ENCODE measurements around the gene ATP6AP1. TPM values are rescaled to one million over a fixed set of nuclear protein-coding genes. Genes with fewer than 3 reads are reported as not detected.

The ATP6AP1 gene
- total and polyA plus RNA-seq, 2 donors (not counting 3 experiments of a cell fraction or from before 2014, with no cell fraction given), result 145 to 322 TPM

DNA sequence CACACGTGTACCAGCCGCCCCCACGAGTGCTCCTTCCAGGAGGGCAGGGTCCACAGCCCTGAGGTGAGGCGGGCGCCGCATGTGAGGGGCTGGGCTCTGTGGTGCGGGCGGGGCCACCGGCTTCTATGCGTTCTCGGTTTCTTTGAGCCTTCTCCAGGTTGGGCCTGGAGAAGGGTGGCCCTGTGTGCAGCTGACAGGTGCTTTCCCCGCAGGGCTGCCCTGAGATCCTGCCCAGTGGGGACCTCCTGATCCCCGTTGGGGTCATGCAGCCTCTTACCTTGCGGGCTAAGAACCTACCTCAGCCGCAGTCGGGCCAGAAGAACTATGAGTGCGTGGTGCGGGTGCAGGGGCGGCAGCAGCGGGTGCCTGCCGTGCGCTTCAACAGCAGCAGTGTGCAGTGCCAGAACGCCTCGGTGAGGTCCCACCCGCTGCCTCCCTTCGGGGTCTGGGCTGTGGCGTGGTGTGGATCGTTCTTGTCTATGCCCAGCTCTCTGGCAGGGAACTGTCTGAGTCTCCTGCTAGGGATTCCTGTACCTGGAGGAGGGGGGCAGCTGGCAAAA, 36.4 kb downstream of the ATP6AP1 start:
- Histone ChIP-seq H3K4me1 (ENCODE audit: control insufficient read depth, extremely low read depth, insufficient read depth, low read length) (no peaks in the 10 kb centered on the region), H3K9me1 (replicated peaks; ENCODE audit: control insufficient read depth, extremely low read depth, insufficient read depth, low read length) (no peaks in the 10 kb centered on the region), H3K9ac (replicated peaks; ENCODE audit: extremely low read depth, insufficient read depth, low read length) (no peak overlapping the region), H3K9me3 (replicated peaks; ENCODE audit: control insufficient read depth, insufficient read depth, low read length) (no peaks in the 10 kb centered on the region), H3K4me3 (replicated peaks in 1 of 3; ENCODE audit: insufficient read depth in 1 of 3, low read depth in 1 of 3, low read length in 3 of 3) (no peak overlapping the region), H3K27ac (ENCODE audit: insufficient read depth, low read depth, low read length) (no peak overlapping the region), H3K79me2 (ENCODE audit: control insufficient read depth, insufficient read depth, low read length) (peaks cover 10% of the 10 kb centered on the region), H3K36me3 (ENCODE audit: control insufficient read depth in 2 of 2, extremely low read depth in 1 of 2, insufficient read depth in 2 of 2, low read length in 2 of 2) (peaks cover 0 to 43% of the 10 kb centered on the region in 2 experiments), H4K20me1 (replicated peaks; ENCODE audit: control insufficient read depth, extremely low read depth, insufficient read depth, low read length) (no peaks in the 10 kb centered on the region), H3K4me2 (ENCODE audit: insufficient read depth, low read length) (no peak overlapping the region), H3K27me3 (ENCODE audit: control insufficient read depth in 2 of 2, insufficient read depth in 2 of 2, low read length in 2 of 2) (no peaks in the 10 kb centered on the region), H2AFZ (ENCODE audit: low read depth, low read length) (no peak overlapping the region)
- no peak for FAIRE-seq
- ChIA-PET POLR2A (no interaction called here), CTCF (interaction anchor here (1.2 kb wide), 1 partner anchor 12 kb away, joined by 3 read pairs; no protein-coding TSS in a partner anchor)
- dilution Hi-C loops (cut with MboI; ENCODE audit: extremely low pct_ligation_motif_present, low sequenced_read_pairs) (no loop called here), intact Hi-C loops (cut with micrococcal nuclease) (no loop called here)
- no peak for DNase-seq (ENCODE audit: low read depth, low spot score)
- TF ChIP-seq POLR2AphosphoS5 (IDR thresholded peaks at IDR 0.05; ENCODE audit: insufficient read depth, low read depth, low read length) (no peak), JUN (IDR thresholded peaks at IDR 0.05; ENCODE audit: borderline replicate concordance, insufficient read depth, insufficient read length, low read depth) (no peak), GATA2 (IDR thresholded peaks at IDR 0.05; ENCODE audit: insufficient read depth, insufficient read length, low read depth, low read length) (no peak), EZH2 (IDR thresholded peaks at IDR 0.05; ENCODE audit: borderline replicate concordance, low read depth, low read length, severe bottlenecking) (no peak), MYC (IDR thresholded peaks at IDR 0.05; ENCODE audit: low read depth, low read length) (no peak), POLR2A (IDR thresholded peaks at IDR 0.05; ENCODE audit: low read depth, low read length) (no peak), FOS (IDR thresholded peaks at IDR 0.05; ENCODE audit: borderline replicate concordance, insufficient read depth, low read length) (no peak)
- TF ChIP-seq, protein P1, sequence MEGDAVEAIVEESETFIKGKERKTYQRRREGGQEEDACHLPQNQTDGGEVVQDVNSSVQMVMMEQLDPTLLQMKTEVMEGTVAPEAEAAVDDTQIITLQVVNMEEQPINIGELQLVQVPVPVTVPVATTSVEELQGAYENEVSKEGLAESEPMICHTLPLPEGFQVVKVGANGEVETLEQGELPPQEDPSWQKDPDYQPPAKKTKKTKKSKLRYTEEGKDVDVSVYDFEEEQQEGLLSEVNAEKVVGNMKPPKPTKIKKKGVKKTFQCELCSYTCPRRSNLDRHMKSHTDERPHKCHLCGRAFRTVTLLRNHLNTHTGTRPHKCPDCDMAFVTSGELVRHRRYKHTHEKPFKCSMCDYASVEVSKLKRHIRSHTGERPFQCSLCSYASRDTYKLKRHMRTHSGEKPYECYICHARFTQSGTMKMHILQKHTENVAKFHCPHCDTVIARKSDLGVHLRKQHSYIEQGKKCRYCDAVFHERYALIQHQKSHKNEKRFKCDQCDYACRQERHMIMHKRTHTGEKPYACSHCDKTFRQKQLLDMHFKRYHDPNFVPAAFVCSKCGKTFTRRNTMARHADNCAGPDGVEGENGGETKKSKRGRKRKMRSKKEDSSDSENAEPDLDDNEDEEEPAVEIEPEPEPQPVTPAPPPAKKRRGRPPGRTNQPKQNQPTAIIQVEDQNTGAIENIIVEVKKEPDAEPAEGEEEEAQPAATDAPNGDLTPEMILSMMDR (IDR thresholded peaks at IDR 0.05; ENCODE audit: extremely low read depth in 1 of 2, insufficient read depth in 1 of 2, low read depth in 1 of 2, low read length in 2 of 2), result no peak
- TF ChIP-seq, protein P2, sequence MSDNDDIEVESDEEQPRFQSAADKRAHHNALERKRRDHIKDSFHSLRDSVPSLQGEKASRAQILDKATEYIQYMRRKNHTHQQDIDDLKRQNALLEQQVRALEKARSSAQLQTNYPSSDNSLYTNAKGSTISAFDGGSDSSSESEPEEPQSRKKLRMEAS (IDR thresholded peaks at IDR 0.05; ENCODE audit: insufficient read depth, insufficient read length), result no peak
- BruUV-seq (replicated peaks), result no TSS peak
